ENCODE measurements around the gene ECT2L.

DNA sequence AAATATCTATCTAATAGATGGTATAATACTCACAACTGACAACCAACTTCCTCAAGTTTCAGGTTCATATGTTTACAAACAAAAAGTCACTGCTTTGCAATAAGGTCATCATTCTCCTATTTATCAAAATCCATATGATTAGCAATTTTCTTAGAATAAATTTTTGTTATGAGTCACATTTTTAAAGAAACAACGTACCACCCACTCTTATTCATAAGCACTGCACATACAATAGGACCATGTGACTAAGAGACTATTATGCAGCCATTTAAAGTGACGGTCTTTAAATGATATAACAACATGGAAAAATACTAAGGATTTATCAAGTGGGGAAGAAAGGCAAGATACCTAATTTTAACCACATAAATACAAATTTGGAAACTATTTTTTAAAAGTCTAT lies 152.1 kb downstream of the ECT2L start:
- TF ChIP-seq, protein P1, sequence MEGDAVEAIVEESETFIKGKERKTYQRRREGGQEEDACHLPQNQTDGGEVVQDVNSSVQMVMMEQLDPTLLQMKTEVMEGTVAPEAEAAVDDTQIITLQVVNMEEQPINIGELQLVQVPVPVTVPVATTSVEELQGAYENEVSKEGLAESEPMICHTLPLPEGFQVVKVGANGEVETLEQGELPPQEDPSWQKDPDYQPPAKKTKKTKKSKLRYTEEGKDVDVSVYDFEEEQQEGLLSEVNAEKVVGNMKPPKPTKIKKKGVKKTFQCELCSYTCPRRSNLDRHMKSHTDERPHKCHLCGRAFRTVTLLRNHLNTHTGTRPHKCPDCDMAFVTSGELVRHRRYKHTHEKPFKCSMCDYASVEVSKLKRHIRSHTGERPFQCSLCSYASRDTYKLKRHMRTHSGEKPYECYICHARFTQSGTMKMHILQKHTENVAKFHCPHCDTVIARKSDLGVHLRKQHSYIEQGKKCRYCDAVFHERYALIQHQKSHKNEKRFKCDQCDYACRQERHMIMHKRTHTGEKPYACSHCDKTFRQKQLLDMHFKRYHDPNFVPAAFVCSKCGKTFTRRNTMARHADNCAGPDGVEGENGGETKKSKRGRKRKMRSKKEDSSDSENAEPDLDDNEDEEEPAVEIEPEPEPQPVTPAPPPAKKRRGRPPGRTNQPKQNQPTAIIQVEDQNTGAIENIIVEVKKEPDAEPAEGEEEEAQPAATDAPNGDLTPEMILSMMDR (conservative IDR thresholded peaks at IDR 0.05) = no peak
- TF ChIP-seq EZH2 (IDR thresholded peaks at IDR 0.05; ENCODE audit: low read depth) = no peak

Data from PC-9 (cell line).